GM18519 (cell line): ENCODE data around the gene NRXN3.

Experiments
- ATAC-seq: cut with Tn5 transposase; IDR thresholded peaks from one replicate; pipeline ENCODE4 v1.9.1; 2021; ENCODE audit warnings: mild to moderate bottlenecking, moderate library complexity; ENCODE audit not compliant: unreplicated experiment, low FRiP score

NRXN3 gene

GRCh38 chr14:79516009-79516408 is 1345.8 kb downstream of the NRXN3 start:
- no peak for ATAC-seq

GRCh38 chr14:79525416-79525815 is 1355.2 kb downstream of the NRXN3 start:
- ATAC-seq: no peak

GRCh38 chr14:79528828-79529416 is 1358.7 kb downstream of the NRXN3 start:
- no peak for ATAC-seq

- ATAC-seq: no peak
Measured at GRCh38 chr14:79530555-79530954, 1360.4 kb downstream of the NRXN3 start.

- ATAC-seq: no peak
Measured at GRCh38 chr14:79534703-79535353, 1364.7 kb downstream of the NRXN3 start.

- no peak for ATAC-seq
Measured at GRCh38 chr14:79540394-79540793, 1370.2 kb downstream of the NRXN3 start.

- no peak for ATAC-seq
Measured at GRCh38 chr14:79542121-79542520, 1371.9 kb downstream of the NRXN3 start.

- no peak for ATAC-seq
Measured at GRCh38 chr14:79543348-79543747, 1373.2 kb downstream of the NRXN3 start.

- ATAC-seq: no peak
Measured at GRCh38 chr14:79543967-79544697, 1374.0 kb downstream of the NRXN3 start.

GRCh38 chr14:79544698-79545070 is 1374.5 kb downstream of the NRXN3 start:
- no peak for ATAC-seq

GRCh38 chr14:79548836-79549235 is 1378.7 kb downstream of the NRXN3 start:
- ATAC-seq: no peak

- ATAC-seq: no peak
Measured at GRCh38 chr14:79549515-79549914, 1379.3 kb downstream of the NRXN3 start.

- ATAC-seq: no peak
Measured at GRCh38 chr14:79551523-79551922, 1381.3 kb downstream of the NRXN3 start.

GRCh38 chr14:79552778-79553177 is 1382.6 kb downstream of the NRXN3 start:
- no peak for ATAC-seq

- no peak for ATAC-seq
Measured at GRCh38 chr14:79554816-79555215, 1384.6 kb downstream of the NRXN3 start.

GRCh38 chr14:79555429-79555828 is 1385.3 kb downstream of the NRXN3 start:
- no peak for ATAC-seq

GRCh38 chr14:79557309-79557708 is 1387.1 kb downstream of the NRXN3 start:
- no peak for ATAC-seq

- ATAC-seq: no peak
Measured at GRCh38 chr14:79562185-79562584, 1392.0 kb downstream of the NRXN3 start.

GRCh38 chr14:79564371-79564770 is 1394.2 kb downstream of the NRXN3 start:
- no peak for ATAC-seq

GRCh38 chr14:79567306-79567705 is 1397.1 kb downstream of the NRXN3 start:
- ATAC-seq: no peak

- no peak for ATAC-seq
Measured at GRCh38 chr14:79568594-79568993, 1398.4 kb downstream of the NRXN3 start.

GRCh38 chr14:79569072-79569471 is 1398.9 kb downstream of the NRXN3 start:
- no peak for ATAC-seq
